ENCODE results near the gene PHLPP1.
A peak's percentile ranks its signal among the peaks of the same experiment; 100 is the strongest.

PHLPP1 gene

DNA sequence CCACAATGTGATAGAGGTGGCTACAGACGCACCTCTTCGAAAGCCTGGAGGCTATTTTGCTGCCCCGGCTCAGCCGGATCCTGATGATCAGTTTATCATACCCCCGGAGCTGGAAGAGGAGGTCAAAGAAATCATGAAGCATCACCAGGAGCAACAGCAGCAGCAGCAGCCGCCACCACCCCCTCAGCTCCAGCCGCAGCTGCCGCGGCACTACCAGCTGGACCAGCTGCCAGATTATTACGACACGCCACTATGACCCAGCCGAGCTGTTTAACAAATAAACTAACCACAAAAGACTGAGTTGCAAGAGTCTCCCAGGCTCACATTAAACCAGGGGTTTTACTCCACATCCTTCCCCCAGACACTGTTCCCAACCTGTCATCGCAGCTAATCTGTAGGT is 263.8 kb downstream of the PHLPP1 start:
- H2BK15ac ChIP-seq (ENCODE audit: low read length), result no peak overlapping the region
- H3K27me3 ChIP-seq (ENCODE audit: control insufficient read depth in 3 of 3, insufficient read depth in 3 of 3, low read depth in 1 of 3, low read length in 3 of 3), result no peaks in the 10 kb centered on the region
- no peaks in the 10 kb centered on the region for H3K79me1 ChIP-seq (ENCODE audit: low read depth, low read length)
- peaks cover 3 to 6% of the 10 kb centered on the region in 2 donors for H3K4me1 ChIP-seq (ENCODE audit: control insufficient read depth in 2 of 2, insufficient read depth in 1 of 2, low read depth in 1 of 2, low read length in 2 of 2)
- H3K23ac ChIP-seq (ENCODE audit: low read depth, low read length, poor library complexity), result no peak overlapping the region
- H3K9me3 ChIP-seq (replicated peaks in 1 of 2; ENCODE audit: control insufficient read depth in 2 of 2, insufficient read depth in 1 of 2, low read depth in 1 of 2, low read length in 2 of 2), result no peaks in the 10 kb centered on the region
- no peak overlapping the region for H4K91ac ChIP-seq (ENCODE audit: low read depth, low read length, poor library complexity)
- H3K27ac ChIP-seq (replicated peaks; ENCODE audit: low read length), result no peak overlapping the region
- no peak overlapping the region for H2AK5ac ChIP-seq (ENCODE audit: low read depth, low read length)
- no peak overlapping the region for H3K4me3 ChIP-seq (ENCODE audit: low read length in 2 of 2)
- H2BK120ac ChIP-seq (ENCODE audit: low read depth, low read length), result no peak overlapping the region
- no peak overlapping the region for H3K14ac ChIP-seq (ENCODE audit: low read length)
- peak overlapping the region; percentile 14 for H2BK5ac ChIP-seq (ENCODE audit: low read length)
- WGBS, 2 donors (ENCODE audit: extremely low coverage in 2 of 2, insufficient read length in 2 of 2, insufficient replicate concordance in 1 of 2), result no CpG with 5 or more reads among the region's 13 CpGs
- no peak overlapping the region for H3K4me2 ChIP-seq (ENCODE audit: insufficient read depth, low read length, poor library complexity, severe bottlenecking)
- no peak overlapping the region for H2AFZ ChIP-seq (ENCODE audit: low read length)
- no peak overlapping the region for H2BK12ac ChIP-seq (ENCODE audit: low read length)
- no peak for DNase-seq (ENCODE audit: low spot score)
- no peak overlapping the region for H3K18ac ChIP-seq (ENCODE audit: low read length)
- no peak overlapping the region for H3K4ac ChIP-seq (ENCODE audit: low read length)
- H3K36me3 ChIP-seq (replicated peaks in 1 of 2; ENCODE audit: control insufficient read depth in 2 of 2, insufficient read depth in 2 of 2, low read length in 2 of 2), result peaks cover 25 to 83% of the 10 kb centered on the region in 2 donors
- no peak overlapping the region for H3K9ac ChIP-seq (ENCODE audit: low read depth, low read length, poor library complexity)
- H4K8ac ChIP-seq (ENCODE audit: low read depth, low read length), result no peak overlapping the region

- H3K4me3 ChIP-seq (ENCODE audit: low read length in 2 of 2), result no peak overlapping the region
- H4K8ac ChIP-seq (ENCODE audit: low read depth, low read length), result no peak overlapping the region
- H3K23ac ChIP-seq (ENCODE audit: low read depth, low read length, poor library complexity), result no peak overlapping the region
- H3K36me3 ChIP-seq (replicated peaks in 1 of 2; ENCODE audit: control insufficient read depth in 2 of 2, insufficient read depth in 2 of 2, low read length in 2 of 2), result peaks cover 25 to 78% of the 10 kb centered on the region in 2 donors
- no peak overlapping the region for H2BK15ac ChIP-seq (ENCODE audit: low read length)
- no peaks in the 10 kb centered on the region for H3K9me3 ChIP-seq (replicated peaks in 1 of 2; ENCODE audit: control insufficient read depth in 2 of 2, insufficient read depth in 1 of 2, low read depth in 1 of 2, low read length in 2 of 2)
- no peak overlapping the region for H2BK120ac ChIP-seq (ENCODE audit: low read depth, low read length)
- no peak overlapping the region for H3K4ac ChIP-seq (ENCODE audit: low read length)
- H2BK12ac ChIP-seq (ENCODE audit: low read length), result no peak overlapping the region
- H3K4me1 ChIP-seq (ENCODE audit: control insufficient read depth in 2 of 2, insufficient read depth in 1 of 2, low read depth in 1 of 2, low read length in 2 of 2), result peaks cover 3 to 6% of the 10 kb centered on the region in 2 donors
- no peaks in the 10 kb centered on the region for H3K27me3 ChIP-seq (ENCODE audit: control insufficient read depth in 3 of 3, insufficient read depth in 3 of 3, low read depth in 1 of 3, low read length in 3 of 3)
- no peak overlapping the region for H2AFZ ChIP-seq (ENCODE audit: low read length)
- no peak overlapping the region for H2BK5ac ChIP-seq (ENCODE audit: low read length)
- no peak for DNase-seq (ENCODE audit: low spot score)
- H4K91ac ChIP-seq (ENCODE audit: low read depth, low read length, poor library complexity), result no peak overlapping the region
- WGBS, 2 donors (ENCODE audit: extremely low coverage in 2 of 2, insufficient read length in 2 of 2, insufficient replicate concordance in 1 of 2), result no CpG with 5 or more reads among the region's 4 CpGs
- H3K4me2 ChIP-seq (ENCODE audit: insufficient read depth, low read length, poor library complexity, severe bottlenecking), result no peak overlapping the region
- no peak overlapping the region for H3K14ac ChIP-seq (ENCODE audit: low read length)
- no peak overlapping the region for H3K9ac ChIP-seq (ENCODE audit: low read depth, low read length, poor library complexity)
- no peaks in the 10 kb centered on the region for H3K79me1 ChIP-seq (ENCODE audit: low read depth, low read length)
- H3K27ac ChIP-seq (replicated peaks; ENCODE audit: low read length), result no peak overlapping the region
- H3K18ac ChIP-seq (ENCODE audit: low read length), result peak overlapping the region; percentile 44
- H2AK5ac ChIP-seq (ENCODE audit: low read depth, low read length), result no peak overlapping the region
These were observed 264.6 kb downstream of the PHLPP1 start for GRCh38 chr18:62979900-62980299.

- Histone ChIP-seq H3K23ac (ENCODE audit: low read depth, low read length, poor library complexity) (peak overlapping the region; percentile 13), H2AFZ (ENCODE audit: low read length) (no peak overlapping the region), H3K4me1 (ENCODE audit: control insufficient read depth in 2 of 2, insufficient read depth in 1 of 2, low read depth in 1 of 2, low read length in 2 of 2) (peaks cover 3 to 6% of the 10 kb centered on the region in 2 donors), H3K79me1 (ENCODE audit: low read depth, low read length) (no peaks in the 10 kb centered on the region), H2BK120ac (ENCODE audit: low read depth, low read length) (no peak overlapping the region), H3K36me3 (replicated peaks in 1 of 2; ENCODE audit: control insufficient read depth in 2 of 2, insufficient read depth in 2 of 2, low read length in 2 of 2) (peaks cover 17 to 61% of the 10 kb centered on the region in 2 donors), H3K4ac (ENCODE audit: low read length) (no peak overlapping the region), H3K27ac (replicated peaks; ENCODE audit: low read length) (no peak overlapping the region), H2BK5ac (ENCODE audit: low read length) (peak overlapping the region; percentile 67), H3K18ac (ENCODE audit: low read length) (no peak overlapping the region), H3K14ac (ENCODE audit: low read length) (no peak overlapping the region), H3K9ac (ENCODE audit: low read depth, low read length, poor library complexity) (no peak overlapping the region), H3K4me3 (ENCODE audit: low read length in 2 of 2) (no peak overlapping the region), H4K91ac (ENCODE audit: low read depth, low read length, poor library complexity) (no peak overlapping the region), H2AK5ac (ENCODE audit: low read depth, low read length) (no peak overlapping the region), H2BK12ac (ENCODE audit: low read length) (no peak overlapping the region), H3K9me3 (replicated peaks in 1 of 2; ENCODE audit: control insufficient read depth in 2 of 2, insufficient read depth in 1 of 2, low read depth in 1 of 2, low read length in 2 of 2) (no peaks in the 10 kb centered on the region), H3K27me3 (ENCODE audit: control insufficient read depth in 3 of 3, insufficient read depth in 3 of 3, low read depth in 1 of 3, low read length in 3 of 3) (no peaks in the 10 kb centered on the region), H2BK15ac (ENCODE audit: low read length) (no peak overlapping the region), H3K4me2 (ENCODE audit: insufficient read depth, low read length, poor library complexity, severe bottlenecking) (no peak overlapping the region), H4K8ac (ENCODE audit: low read depth, low read length) (no peak overlapping the region)
- no peak for DNase-seq (ENCODE audit: low spot score)
- WGBS, 2 donors (ENCODE audit: extremely low coverage in 2 of 2, insufficient read length in 2 of 2, insufficient replicate concordance in 1 of 2), result no CpG with 5 or more reads among the region's 11 CpGs
These were observed 266.2 kb downstream of the PHLPP1 start for GRCh38 chr18:62981566-62981965.

- Histone ChIP-seq H3K14ac (ENCODE audit: low read length) (no peak overlapping the region), H3K27ac (replicated peaks; ENCODE audit: low read length) (no peak overlapping the region), H3K9me3 (replicated peaks in 1 of 2; ENCODE audit: control insufficient read depth in 2 of 2, insufficient read depth in 1 of 2, low read depth in 1 of 2, low read length in 2 of 2) (no peaks in the 10 kb centered on the region), H2BK15ac (ENCODE audit: low read length) (no peak overlapping the region), H3K23ac (ENCODE audit: low read depth, low read length, poor library complexity) (no peak overlapping the region), H2AFZ (ENCODE audit: low read length) (no peak overlapping the region), H4K8ac (ENCODE audit: low read depth, low read length) (no peak overlapping the region), H2AK5ac (ENCODE audit: low read depth, low read length) (no peak overlapping the region), H3K4me3 (ENCODE audit: low read length in 2 of 2) (no peak overlapping the region), H3K4me2 (ENCODE audit: insufficient read depth, low read length, poor library complexity, severe bottlenecking) (no peak overlapping the region), H3K4ac (ENCODE audit: low read length) (no peak overlapping the region), H3K79me1 (ENCODE audit: low read depth, low read length) (no peaks in the 10 kb centered on the region), H3K4me1 (ENCODE audit: control insufficient read depth in 2 of 2, insufficient read depth in 1 of 2, low read depth in 1 of 2, low read length in 2 of 2) (peaks cover 3 to 6% of the 10 kb centered on the region in 2 donors), H3K36me3 (replicated peaks in 1 of 2; ENCODE audit: control insufficient read depth in 2 of 2, insufficient read depth in 2 of 2, low read length in 2 of 2) (peaks cover 14 to 50% of the 10 kb centered on the region in 2 donors), H2BK120ac (ENCODE audit: low read depth, low read length) (no peak overlapping the region), H3K18ac (ENCODE audit: low read length) (no peak overlapping the region), H3K9ac (ENCODE audit: low read depth, low read length, poor library complexity) (no peak overlapping the region), H3K27me3 (ENCODE audit: control insufficient read depth in 3 of 3, insufficient read depth in 3 of 3, low read depth in 1 of 3, low read length in 3 of 3) (no peaks in the 10 kb centered on the region), H2BK12ac (ENCODE audit: low read length) (no peak overlapping the region), H2BK5ac (ENCODE audit: low read length) (no peak overlapping the region), H4K91ac (ENCODE audit: low read depth, low read length, poor library complexity) (no peak overlapping the region)
- peak; percentile 55 for DNase-seq (ENCODE audit: low spot score)
- no CpG with 5 or more reads among the region's 11 CpGs for WGBS, 2 donors (ENCODE audit: extremely low coverage in 2 of 2, insufficient read length in 2 of 2, insufficient replicate concordance in 1 of 2)
These were observed 267.4 kb downstream of the PHLPP1 start for GRCh38 chr18:62982600-62983251.

All from neuronal stem cell (in vitro differentiated cells).